ENCODE data around the gene GDPD3. TPM values are rescaled to one million over a fixed set of nuclear protein-coding genes. Genes with fewer than 3 reads are reported as not detected.

GDPD3 gene
- total and polyA plus RNA-seq, 2 of the 13 experiments (the other 11 are each of a cell fraction or from before 2014, with no cell fraction given), result 18.7 to 20.6 TPM

DNA sequence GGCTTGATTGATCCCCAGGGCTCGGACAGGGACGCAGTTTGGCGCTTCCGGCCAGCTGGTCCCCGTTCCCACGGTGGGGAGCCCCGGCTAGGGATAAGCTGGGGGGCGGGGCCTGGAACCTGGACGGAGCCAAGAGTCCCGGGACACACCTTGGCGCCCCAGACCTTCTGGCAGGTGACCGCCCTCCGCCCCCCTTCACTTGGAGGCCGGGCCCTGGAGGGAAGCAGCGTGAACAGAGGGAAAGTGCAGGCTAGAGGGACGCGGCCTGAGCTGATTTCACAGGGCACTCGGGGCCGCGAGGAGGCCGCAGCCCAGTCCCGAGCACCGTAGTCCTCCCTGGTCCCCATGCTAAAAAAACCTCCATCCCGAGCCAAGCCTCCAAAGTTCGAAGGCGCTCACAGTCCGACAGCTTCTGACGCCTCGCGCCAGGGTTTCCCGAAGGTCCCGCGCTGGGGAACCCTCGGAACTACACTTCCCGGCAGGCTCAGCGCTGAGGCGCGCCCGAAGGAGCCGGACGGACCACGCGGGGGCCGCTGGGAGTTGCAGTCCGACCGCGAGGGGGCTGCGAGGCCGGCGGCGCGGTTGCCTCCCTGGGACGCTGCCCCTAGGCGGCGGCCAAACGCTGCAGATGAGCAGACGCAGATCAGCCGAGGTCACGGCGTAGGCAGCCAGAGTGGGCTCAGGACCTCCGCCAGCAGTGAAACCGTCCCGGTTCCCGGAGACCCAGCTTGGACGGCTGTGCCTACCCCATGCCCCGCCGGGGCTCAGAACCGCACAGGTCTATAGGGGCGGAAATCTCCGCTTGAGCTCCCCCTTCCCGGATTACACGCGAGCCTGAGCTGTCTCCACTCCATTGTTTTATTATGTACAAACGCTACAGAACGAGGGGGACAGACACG, 21.6 kb downstream of the GDPD3 start, which contains the start of gene TBX6 (continued):
- TF ChIP-seq, protein P1, sequence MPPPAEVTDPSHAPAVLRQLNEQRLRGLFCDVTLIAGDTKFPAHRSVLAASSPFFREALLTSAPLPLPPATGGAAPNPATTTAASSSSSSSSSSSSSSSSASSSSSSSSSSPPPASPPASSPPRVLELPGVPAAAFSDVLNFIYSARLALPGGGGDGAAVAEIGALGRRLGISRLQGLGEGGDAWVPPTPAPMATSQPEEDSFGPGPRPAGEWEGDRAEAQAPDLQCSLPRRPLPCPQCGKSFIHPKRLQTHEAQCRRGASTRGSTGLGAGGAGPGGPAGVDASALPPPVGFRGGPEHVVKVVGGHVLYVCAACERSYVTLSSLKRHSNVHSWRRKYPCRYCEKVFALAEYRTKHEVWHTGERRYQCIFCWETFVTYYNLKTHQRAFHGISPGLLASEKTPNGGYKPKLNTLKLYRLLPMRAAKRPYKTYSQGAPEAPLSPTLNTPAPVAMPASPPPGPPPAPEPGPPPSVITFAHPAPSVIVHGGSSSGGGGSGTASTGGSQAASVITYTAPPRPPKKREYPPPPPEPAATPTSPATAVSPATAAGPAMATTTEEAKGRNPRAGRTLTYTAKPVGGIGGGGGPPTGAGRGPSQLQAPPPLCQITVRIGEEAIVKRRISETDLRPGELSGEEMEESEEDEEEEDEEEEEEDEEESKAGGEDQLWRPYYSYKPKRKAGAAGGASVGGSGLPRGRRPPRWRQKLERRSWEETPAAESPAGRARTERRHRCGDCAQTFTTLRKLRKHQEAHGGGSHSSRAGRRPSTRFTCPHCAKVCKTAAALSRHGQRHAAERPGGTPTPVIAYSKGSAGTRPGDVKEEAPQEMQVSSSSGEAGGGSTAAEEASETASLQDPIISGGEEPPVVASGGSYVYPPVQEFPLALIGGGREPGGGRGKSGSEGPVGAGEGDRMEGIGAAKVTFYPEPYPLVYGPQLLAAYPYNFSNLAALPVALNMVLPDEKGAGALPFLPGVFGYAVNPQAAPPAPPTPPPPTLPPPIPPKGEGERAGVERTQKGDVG (CRISPR knock-in tag; IDR thresholded peaks at IDR 0.05; ENCODE audit: borderline replicate concordance), result 0 out of 2 replicates have a peak, but pooled peaks have one; percentile 47
- TF ChIP-seq, protein P2, sequence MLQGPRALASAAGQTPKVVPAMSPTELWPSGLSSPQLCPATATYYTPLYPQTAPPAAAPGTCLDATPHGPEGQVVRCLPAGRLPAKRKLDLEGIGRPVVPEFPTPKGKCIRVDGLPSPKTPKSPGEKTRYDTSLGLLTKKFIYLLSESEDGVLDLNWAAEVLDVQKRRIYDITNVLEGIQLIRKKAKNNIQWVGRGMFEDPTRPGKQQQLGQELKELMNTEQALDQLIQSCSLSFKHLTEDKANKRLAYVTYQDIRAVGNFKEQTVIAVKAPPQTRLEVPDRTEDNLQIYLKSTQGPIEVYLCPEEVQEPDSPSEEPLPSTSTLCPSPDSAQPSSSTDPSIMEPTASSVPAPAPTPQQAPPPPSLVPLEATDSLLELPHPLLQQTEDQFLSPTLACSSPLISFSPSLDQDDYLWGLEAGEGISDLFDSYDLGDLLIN (CRISPR knock-in tag; IDR thresholded peaks at IDR 0.05; ENCODE audit: borderline replicate concordance), result peak; percentile 47; the same call in 1 of the 2 replicates
- no peak for TF ChIP-seq ESRRA (CRISPR knock-in tag; IDR thresholded peaks at IDR 0.05; ENCODE audit: low read depth)
- TF ChIP-seq KLF11 (CRISPR knock-in tag; IDR thresholded peaks at IDR 0.05), result peak; percentile 23; the same call in 1 of the 2 replicates
- TF ChIP-seq TEAD2 (CRISPR knock-in tag; IDR thresholded peaks at IDR 0.05), result no peak
- TF ChIP-seq KAT2B (IDR thresholded peaks at IDR 0.05; ENCODE audit: borderline replicate concordance, low read depth, low read length), result no peak
- TF ChIP-seq, protein P3, sequence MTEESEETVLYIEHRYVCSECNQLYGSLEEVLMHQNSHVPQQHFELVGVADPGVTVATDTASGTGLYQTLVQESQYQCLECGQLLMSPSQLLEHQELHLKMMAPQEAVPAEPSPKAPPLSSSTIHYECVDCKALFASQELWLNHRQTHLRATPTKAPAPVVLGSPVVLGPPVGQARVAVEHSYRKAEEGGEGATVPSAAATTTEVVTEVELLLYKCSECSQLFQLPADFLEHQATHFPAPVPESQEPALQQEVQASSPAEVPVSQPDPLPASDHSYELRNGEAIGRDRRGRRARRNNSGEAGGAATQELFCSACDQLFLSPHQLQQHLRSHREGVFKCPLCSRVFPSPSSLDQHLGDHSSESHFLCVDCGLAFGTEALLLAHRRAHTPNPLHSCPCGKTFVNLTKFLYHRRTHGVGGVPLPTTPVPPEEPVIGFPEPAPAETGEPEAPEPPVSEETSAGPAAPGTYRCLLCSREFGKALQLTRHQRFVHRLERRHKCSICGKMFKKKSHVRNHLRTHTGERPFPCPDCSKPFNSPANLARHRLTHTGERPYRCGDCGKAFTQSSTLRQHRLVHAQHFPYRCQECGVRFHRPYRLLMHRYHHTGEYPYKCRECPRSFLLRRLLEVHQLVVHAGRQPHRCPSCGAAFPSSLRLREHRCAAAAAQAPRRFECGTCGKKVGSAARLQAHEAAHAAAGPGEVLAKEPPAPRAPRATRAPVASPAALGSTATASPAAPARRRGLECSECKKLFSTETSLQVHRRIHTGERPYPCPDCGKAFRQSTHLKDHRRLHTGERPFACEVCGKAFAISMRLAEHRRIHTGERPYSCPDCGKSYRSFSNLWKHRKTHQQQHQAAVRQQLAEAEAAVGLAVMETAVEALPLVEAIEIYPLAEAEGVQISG (CRISPR knock-in tag; IDR thresholded peaks at IDR 0.05), result peak; percentile 92
- TF ChIP-seq NFE2L2 (IDR thresholded peaks at IDR 0.05; ENCODE audit: low read length), result no peak
- peak; percentile 43 for TF ChIP-seq JARID2 (CRISPR knock-in tag; IDR thresholded peaks at IDR 0.05; ENCODE audit: insufficient replicate concordance)
- TF ChIP-seq, protein P4, sequence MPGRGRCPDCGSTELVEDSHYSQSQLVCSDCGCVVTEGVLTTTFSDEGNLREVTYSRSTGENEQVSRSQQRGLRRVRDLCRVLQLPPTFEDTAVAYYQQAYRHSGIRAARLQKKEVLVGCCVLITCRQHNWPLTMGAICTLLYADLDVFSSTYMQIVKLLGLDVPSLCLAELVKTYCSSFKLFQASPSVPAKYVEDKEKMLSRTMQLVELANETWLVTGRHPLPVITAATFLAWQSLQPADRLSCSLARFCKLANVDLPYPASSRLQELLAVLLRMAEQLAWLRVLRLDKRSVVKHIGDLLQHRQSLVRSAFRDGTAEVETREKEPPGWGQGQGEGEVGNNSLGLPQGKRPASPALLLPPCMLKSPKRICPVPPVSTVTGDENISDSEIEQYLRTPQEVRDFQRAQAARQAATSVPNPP (CRISPR knock-in tag; IDR thresholded peaks at IDR 0.05), result no peak
- TF ChIP-seq TEAD3 (CRISPR knock-in tag; optimal IDR thresholded peaks at IDR 0.05; ENCODE audit: borderline replicate concordance), result no peak
- TF ChIP-seq NFRKB (IDR thresholded peaks at IDR 0.05), result no peak
- TF ChIP-seq, protein P5, sequence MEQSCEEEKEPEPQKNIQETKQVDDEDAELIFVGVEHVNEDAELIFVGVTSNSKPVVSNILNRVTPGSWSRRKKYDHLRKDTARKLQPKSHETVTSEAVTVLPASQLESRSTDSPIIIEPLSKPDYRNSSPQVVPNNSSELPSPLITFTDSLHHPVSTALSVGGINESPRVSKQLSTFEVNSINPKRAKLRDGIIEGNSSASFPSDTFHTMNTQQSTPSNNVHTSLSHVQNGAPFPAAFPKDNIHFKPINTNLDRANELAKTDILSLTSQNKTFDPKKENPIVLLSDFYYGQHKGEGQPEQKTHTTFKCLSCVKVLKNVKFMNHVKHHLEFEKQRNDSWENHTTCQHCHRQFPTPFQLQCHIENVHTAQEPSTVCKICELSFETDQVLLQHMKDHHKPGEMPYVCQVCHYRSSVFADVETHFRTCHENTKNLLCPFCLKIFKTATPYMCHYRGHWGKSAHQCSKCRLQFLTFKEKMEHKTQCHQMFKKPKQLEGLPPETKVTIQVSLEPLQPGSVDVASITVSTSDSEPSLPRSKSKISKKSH (CRISPR knock-in tag; IDR thresholded peaks at IDR 0.05; ENCODE audit: borderline replicate concordance), result peak; percentile 16
- no peak for TF ChIP-seq NONO (IDR thresholded peaks at IDR 0.05)
- TF ChIP-seq NONO (CRISPR knock-in tag; conservative IDR thresholded peaks at IDR 0.05), result peak; percentile 77
- TF ChIP-seq MAF1 (CRISPR knock-in tag; IDR thresholded peaks at IDR 0.05; ENCODE audit: borderline replicate concordance), result 0 out of 2 replicates have a peak, but pooled peaks have one; percentile 65

Data from HepG2 (cell line).